ENCODE data around the gene STARD5.
"Not testable (repeated sequence)": the region's sequence is repeated elsewhere in the genome, so short reads cannot be mapped to it uniquely, and the experiment has no call there.

The STARD5 gene

DNA sequence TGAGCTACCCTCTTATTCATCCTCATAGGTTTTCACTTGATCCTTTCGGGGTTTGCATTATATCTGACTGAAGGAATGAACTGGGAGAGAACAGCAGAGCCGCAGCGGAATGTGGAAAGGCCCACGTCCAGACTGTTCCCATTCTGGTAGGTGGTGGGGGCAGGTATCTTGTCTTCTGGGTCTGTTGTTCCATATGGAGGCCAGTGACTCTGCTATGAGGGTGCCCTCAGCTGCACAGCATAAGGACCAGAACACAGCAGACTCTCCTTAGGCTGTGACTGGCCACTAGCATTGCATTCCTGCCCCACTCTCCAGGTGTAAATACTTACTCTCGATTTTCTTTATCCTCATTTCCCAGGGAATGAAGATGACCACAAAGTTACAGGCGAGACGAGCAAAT is 38.0 kb upstream of the STARD5 start:
- DNase-seq (ENCODE audit: low read depth): no peak
- TF ChIP-seq, protein P1, sequence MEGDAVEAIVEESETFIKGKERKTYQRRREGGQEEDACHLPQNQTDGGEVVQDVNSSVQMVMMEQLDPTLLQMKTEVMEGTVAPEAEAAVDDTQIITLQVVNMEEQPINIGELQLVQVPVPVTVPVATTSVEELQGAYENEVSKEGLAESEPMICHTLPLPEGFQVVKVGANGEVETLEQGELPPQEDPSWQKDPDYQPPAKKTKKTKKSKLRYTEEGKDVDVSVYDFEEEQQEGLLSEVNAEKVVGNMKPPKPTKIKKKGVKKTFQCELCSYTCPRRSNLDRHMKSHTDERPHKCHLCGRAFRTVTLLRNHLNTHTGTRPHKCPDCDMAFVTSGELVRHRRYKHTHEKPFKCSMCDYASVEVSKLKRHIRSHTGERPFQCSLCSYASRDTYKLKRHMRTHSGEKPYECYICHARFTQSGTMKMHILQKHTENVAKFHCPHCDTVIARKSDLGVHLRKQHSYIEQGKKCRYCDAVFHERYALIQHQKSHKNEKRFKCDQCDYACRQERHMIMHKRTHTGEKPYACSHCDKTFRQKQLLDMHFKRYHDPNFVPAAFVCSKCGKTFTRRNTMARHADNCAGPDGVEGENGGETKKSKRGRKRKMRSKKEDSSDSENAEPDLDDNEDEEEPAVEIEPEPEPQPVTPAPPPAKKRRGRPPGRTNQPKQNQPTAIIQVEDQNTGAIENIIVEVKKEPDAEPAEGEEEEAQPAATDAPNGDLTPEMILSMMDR (conservative IDR thresholded peaks at IDR 0.05; ENCODE audit: control insufficient read depth, insufficient read depth, low read depth, low read length): no peak

DNA sequence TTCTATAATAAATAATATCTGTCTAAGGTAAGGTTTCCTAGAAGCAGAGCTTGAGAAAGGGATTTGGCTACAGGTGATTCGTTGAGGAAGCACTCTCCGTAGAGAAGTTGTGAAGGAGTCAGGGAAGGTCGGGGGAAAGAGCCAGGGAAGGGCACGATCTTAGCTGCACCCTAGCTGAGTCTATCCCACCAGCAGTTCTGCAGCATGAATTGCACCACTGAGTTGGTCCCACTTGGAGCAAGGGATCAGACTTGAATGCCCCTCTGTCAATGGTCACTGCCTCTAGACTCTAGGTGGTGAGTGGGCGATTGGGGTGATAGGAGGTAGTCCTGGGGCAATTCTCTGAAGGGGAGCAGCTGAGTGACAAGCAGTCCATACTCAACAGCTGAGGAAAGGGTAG is 36.5 kb upstream of the STARD5 start:
- TF ChIP-seq, protein P1 (conservative IDR thresholded peaks at IDR 0.05; ENCODE audit: control insufficient read depth, insufficient read depth, low read depth, low read length): no peak
- DNase-seq (ENCODE audit: low read depth): no peak
- H3K4me3 ChIP-seq (ENCODE audit: control insufficient read depth, low read depth, low read length): no peak overlapping the region

More for the DNA sequence above, 38.0 kb upstream of the STARD5 start:
- no peak overlapping the region for H3K4me3 ChIP-seq (ENCODE audit: control insufficient read depth, low read depth, low read length)

DNA sequence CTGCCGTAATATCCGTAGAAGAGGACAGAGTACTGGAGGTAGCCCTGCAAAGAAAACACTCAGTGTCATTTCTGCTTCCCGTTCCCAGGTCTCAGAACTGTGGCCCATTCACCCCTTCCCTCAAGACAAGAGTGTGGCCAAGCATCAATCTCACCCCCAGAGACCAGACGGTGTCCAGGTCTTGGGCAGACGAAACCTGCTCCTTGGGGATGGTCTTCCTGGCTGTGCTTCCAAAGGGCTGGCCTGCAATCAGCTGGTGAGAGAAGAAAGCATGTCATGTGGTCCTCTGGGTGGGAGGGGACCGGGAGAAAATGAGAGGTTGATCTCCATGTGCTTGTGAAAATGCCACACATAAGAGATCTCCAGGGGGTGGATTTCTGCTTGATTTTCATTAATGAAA is 34.3 kb upstream of the STARD5 start:
- no peak for DNase-seq (ENCODE audit: low read depth)
- TF ChIP-seq, protein P1 (conservative IDR thresholded peaks at IDR 0.05; ENCODE audit: control insufficient read depth, insufficient read depth, low read depth, low read length): no peak
- no peak overlapping the region for H3K4me3 ChIP-seq (ENCODE audit: control insufficient read depth, low read depth, low read length)

DNA sequence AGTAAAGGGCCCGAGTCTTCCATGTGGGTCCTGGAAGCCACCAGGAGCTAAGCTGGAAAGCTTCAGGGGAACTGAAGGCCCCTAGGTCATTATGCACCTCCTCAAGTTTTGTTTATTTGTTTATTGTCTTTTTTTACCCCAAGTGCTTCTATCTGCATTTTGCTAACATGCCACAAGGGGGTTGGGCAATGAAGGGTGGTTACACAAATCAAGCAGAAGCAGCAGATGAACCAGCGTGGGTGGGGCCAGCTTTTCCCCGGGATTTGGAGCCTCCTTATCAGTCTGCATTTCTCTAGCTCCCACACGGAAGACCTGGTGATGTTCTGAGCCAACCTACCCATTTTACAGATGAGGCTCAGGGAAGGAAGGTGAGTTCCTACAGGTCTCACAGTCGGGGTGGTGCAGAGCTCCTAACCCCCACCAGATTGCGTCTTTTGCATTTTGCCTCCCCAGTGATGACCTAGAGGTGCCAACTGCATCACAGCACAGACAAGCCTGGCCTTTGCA is 33.3 kb upstream of the STARD5 start:
- TF ChIP-seq, protein P1 (conservative IDR thresholded peaks at IDR 0.05; ENCODE audit: control insufficient read depth, insufficient read depth, low read depth, low read length): peak; percentile 5
- DNase-seq (ENCODE audit: low read depth): no peak
- no peak overlapping the region for H3K4me3 ChIP-seq (ENCODE audit: control insufficient read depth, low read depth, low read length)

DNA sequence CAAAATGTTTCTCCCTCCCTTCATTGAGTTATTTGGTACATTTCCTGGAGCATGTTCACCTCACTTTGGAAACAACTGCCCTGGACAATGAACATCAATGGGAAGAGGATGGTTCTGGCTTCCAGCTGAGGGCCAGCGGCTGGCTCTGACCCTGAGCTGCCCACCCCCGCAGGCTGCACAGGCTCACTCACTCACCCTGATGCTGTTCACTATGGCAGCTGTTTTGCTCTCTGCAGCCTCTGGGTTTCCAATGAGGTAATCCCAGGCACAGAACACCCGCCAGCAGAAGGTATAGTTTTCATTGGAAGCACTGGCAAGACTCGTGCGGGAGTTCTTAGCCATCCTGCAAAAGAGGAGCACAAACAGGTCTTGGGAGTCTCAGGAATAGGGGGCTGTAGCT is 32.3 kb upstream of the STARD5 start:
- no peak overlapping the region for H3K4me3 ChIP-seq (ENCODE audit: control insufficient read depth, low read depth, low read length)
- DNase-seq (ENCODE audit: low read depth): no peak
- TF ChIP-seq, protein P1 (conservative IDR thresholded peaks at IDR 0.05; ENCODE audit: control insufficient read depth, insufficient read depth, low read depth, low read length): no peak

DNA sequence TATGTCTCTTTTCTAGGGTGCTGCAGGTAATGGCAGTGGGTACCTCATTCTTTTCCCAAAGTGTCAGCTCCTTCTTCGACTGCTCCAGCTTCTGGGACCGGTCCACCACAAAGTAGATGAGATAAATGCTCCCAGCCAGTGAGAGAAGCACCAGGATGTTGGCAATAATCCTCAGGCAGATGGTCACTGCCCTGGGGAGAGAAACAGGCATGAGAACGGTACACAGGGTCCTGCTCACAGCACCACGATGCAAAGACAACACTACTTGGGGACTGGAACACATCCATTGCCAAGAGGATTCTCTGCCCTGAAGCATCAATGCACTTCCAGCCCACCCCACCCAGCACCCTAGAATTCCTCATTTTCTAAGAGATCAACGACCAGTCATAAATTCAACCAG is 27.7 kb upstream of the STARD5 start:
- DNase-seq (ENCODE audit: low read depth): no peak
- TF ChIP-seq, protein P1 (conservative IDR thresholded peaks at IDR 0.05; ENCODE audit: control insufficient read depth, insufficient read depth, low read depth, low read length): no peak

DNA sequence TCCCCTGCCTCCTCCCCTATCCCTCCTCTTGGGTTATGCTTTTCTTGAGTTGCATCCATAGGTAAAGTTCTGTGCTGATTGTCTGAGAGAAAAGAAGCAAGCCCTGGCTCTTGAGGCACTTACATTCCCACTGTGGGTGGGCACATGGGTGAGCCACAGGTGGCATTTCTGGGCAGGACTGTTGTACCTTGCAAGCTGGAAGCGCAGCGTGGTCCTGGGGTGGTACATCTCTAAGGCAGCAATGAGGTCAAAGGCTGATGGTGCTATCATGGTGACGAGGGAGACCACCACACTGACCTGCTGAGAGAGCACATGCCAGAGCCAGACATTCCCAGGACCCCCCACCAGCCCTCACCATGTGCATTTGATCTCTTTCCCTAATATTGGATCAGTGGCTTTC is 25.3 kb upstream of the STARD5 start:
- H3K4me3 ChIP-seq (ENCODE audit: control insufficient read depth, low read depth, low read length): no peak overlapping the region
- TF ChIP-seq, protein P1 (conservative IDR thresholded peaks at IDR 0.05; ENCODE audit: control insufficient read depth, insufficient read depth, low read depth, low read length): no peak
- no peak for DNase-seq (ENCODE audit: low read depth)

More for the DNA sequence above, 27.7 kb upstream of the STARD5 start:
- H3K4me3 ChIP-seq (ENCODE audit: control insufficient read depth, low read depth, low read length): no peak overlapping the region

DNA sequence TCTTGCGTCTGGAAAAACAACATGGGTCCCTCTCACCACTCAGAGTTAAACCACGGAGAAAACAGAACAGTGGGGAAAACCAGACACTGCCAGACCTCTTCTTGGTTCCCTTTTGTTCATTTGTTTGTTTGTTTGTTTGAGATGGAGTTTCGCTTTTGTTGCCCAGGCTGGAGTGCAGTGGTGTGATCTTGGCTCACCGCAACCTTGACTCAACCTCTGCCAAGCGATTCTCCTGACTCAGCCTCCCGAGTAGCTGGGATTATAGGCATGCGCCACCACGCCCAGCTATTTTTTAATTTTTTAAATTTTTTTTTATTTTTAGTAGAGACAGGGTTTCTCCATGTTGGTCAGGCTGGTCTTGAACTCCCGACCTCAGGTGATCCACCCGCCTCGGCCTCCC is 24.8 kb upstream of the STARD5 start:
- not testable (repeated sequence) for H3K4me3 ChIP-seq (ENCODE audit: control insufficient read depth, low read depth, low read length); DNase-seq (ENCODE audit: low read depth)
